ENCODE results near the gene HAAO.
A peak's percentile ranks its signal among the peaks of the same experiment; 100 is the strongest.

Gene HAAO

DNA sequence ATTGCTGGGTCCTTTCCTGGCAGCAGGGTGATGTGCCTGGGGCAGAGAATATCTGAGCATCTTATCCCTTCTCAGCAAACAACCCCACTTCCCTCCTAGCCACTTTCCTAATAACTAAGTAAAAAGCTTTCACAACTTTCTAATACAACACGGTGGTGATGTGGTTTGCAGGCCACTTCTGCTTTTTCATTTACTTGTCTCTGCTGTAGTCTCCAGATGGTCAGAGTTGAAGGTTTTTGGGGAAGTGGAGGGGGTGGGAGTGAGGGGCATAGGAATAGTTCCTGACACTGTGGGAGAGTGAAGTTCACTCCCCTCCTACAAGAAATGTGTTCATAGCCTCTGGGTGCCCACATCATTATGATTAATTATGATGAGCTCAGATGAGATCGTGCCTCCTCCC, 40.1 kb downstream of the HAAO start:
- TF ChIP-seq RAD21 (IDR thresholded peaks at IDR 0.05; ENCODE audit: low read depth), result no peak
- no peak for TF ChIP-seq REST (IDR thresholded peaks at IDR 0.05; ENCODE audit: low read depth)
- no peak for TF ChIP-seq YY1 (IDR thresholded peaks at IDR 0.05; ENCODE audit: low read depth)
- TF ChIP-seq ZBTB7A (IDR thresholded peaks at IDR 0.05; ENCODE audit: low read depth), result no peak

- TF ChIP-seq REST (IDR thresholded peaks at IDR 0.05; ENCODE audit: low read depth) (peak; percentile 51; the same call in 1 of the 2 replicates), NFIC (IDR thresholded peaks at IDR 0.05) (no peak)
Observed at GRCh38 chr2:42748840-42749239, 43.5 kb downstream of the HAAO start.

DNA sequence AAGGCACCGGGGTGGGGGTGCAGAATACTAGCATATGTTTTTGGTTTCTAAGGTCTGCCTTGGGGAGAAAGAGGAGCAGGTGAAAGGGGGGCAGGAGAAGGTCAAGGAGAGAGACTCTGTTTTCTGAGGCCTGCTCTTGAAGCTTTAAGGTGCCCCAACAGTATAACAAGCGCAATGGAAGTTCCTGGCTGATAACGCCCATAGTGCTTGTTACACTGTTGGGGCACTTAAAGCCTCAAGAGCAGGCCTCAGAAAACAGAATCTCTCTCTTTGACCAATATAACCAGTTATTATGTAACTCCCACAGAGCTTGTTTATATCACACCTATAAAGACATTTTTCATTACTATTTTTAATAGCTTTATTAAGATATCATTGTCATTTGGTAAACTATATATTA, 45.0 kb downstream of the HAAO start:
- no peak for TF ChIP-seq REST (IDR thresholded peaks at IDR 0.05; ENCODE audit: low read depth)
- TF ChIP-seq MAX (IDR thresholded peaks at IDR 0.05), result no peak
- no peak for TF ChIP-seq TEAD4 (IDR thresholded peaks at IDR 0.05)
- TF ChIP-seq CREB1 (IDR thresholded peaks at IDR 0.05; ENCODE audit: low read depth), result no peak
- no peak for TF ChIP-seq EGR1 (IDR thresholded peaks at IDR 0.05)
- TF ChIP-seq TCF12 (IDR thresholded peaks at IDR 0.05; ENCODE audit: low read depth), result no peak
- TF ChIP-seq RAD21 (IDR thresholded peaks at IDR 0.05; ENCODE audit: low read depth), result no peak
- no peak for TF ChIP-seq FOXM1 (IDR thresholded peaks at IDR 0.05; ENCODE audit: borderline replicate concordance, low read depth)
- TF ChIP-seq YY1 (IDR thresholded peaks at IDR 0.05; ENCODE audit: low read depth), result no peak
- no peak for TF ChIP-seq CEBPB (IDR thresholded peaks at IDR 0.05)
- TF ChIP-seq NFIC (IDR thresholded peaks at IDR 0.05), result no peak
- no peak for TF ChIP-seq ZBTB7A (IDR thresholded peaks at IDR 0.05; ENCODE audit: low read depth)
- TF ChIP-seq TAF1 (IDR thresholded peaks at IDR 0.05; ENCODE audit: low read depth), result no peak
- no peak for TF ChIP-seq EP300 (IDR thresholded peaks at IDR 0.05; ENCODE audit: borderline replicate concordance)
- TF ChIP-seq USF1 (IDR thresholded peaks at IDR 0.05), result no peak

- TF ChIP-seq TEAD4 (IDR thresholded peaks at IDR 0.05), result no peak
- no peak for TF ChIP-seq USF1 (IDR thresholded peaks at IDR 0.05)
- TF ChIP-seq TCF12 (IDR thresholded peaks at IDR 0.05; ENCODE audit: low read depth), result no peak
- TF ChIP-seq FOXM1 (IDR thresholded peaks at IDR 0.05; ENCODE audit: borderline replicate concordance, low read depth), result no peak
- TF ChIP-seq EP300 (IDR thresholded peaks at IDR 0.05; ENCODE audit: borderline replicate concordance), result no peak
- no peak for TF ChIP-seq MAX (IDR thresholded peaks at IDR 0.05)
- TF ChIP-seq CEBPB (IDR thresholded peaks at IDR 0.05), result no peak
- TF ChIP-seq TAF1 (IDR thresholded peaks at IDR 0.05; ENCODE audit: low read depth), result no peak
- TF ChIP-seq ZBTB7A (IDR thresholded peaks at IDR 0.05; ENCODE audit: low read depth), result no peak
- TF ChIP-seq RAD21 (IDR thresholded peaks at IDR 0.05; ENCODE audit: low read depth), result no peak
- no peak for TF ChIP-seq EGR1 (IDR thresholded peaks at IDR 0.05)
- TF ChIP-seq REST (IDR thresholded peaks at IDR 0.05; ENCODE audit: low read depth), result no peak
- TF ChIP-seq NFIC (IDR thresholded peaks at IDR 0.05), result no peak
- no peak for TF ChIP-seq YY1 (IDR thresholded peaks at IDR 0.05; ENCODE audit: low read depth)
- no peak for TF ChIP-seq CREB1 (IDR thresholded peaks at IDR 0.05; ENCODE audit: low read depth)
Observed at GRCh38 chr2:42744545-42745082, 47.8 kb downstream of the HAAO start.
